HG03378 (cell line): ENCODE measurements around the gene NCOA4.
A peak's percentile ranks its signal among the peaks of the same experiment; 100 is the strongest.
"Not testable (repeated sequence)": the region's sequence is repeated elsewhere in the genome, so short reads cannot be mapped to it uniquely, and the experiment has no call there.

Source experiments
- ATAC-seq: cut with Tn5 transposase; IDR thresholded peaks from one replicate; pipeline ENCODE4 v1.9.1; 2021; ENCODE audit warnings: mild to moderate bottlenecking, moderate library complexity; ENCODE audit not compliant: unreplicated experiment

The NCOA4 gene

DNA sequence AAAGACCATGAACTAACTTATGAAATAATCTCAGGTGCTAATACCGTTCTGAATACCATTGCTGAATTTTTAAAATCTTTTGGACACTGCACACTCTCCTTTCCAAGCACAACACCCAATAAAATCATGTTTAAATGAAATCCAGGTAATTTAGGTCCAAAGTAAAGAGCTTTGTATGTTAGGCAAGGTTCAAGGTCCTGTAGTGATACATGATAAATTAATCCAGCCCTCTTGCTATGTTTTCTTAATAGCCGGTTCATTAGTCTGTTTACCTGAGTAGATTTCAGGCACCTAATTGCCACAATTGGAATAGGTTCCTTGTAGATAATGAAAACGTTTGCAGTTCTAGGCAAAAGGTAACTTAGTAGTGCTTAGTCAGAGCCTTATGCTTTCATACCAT, 44.8 kb downstream of the NCOA4 start:
- ATAC-seq = not testable (repeated sequence)

DNA sequence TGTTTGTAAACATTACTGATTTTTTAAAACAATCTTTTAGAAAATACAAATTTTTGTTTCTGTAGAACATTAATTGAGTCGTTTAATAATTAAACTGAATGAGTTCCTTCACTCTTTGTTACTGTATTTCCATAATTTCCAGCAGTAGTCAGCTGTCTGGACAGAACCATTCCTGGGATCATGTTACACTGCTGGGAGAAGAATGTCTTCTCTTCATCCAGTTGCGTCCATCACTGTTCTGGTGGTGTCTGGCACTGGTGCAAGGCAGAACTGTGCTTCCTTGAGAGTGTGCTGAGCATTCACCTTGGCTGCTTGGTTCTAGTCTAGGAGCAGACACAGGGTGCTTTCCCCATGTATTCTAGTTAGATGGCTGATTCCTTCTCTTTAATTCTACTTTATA, 46.0 kb downstream of the NCOA4 start:
- ATAC-seq = not testable (repeated sequence)

DNA sequence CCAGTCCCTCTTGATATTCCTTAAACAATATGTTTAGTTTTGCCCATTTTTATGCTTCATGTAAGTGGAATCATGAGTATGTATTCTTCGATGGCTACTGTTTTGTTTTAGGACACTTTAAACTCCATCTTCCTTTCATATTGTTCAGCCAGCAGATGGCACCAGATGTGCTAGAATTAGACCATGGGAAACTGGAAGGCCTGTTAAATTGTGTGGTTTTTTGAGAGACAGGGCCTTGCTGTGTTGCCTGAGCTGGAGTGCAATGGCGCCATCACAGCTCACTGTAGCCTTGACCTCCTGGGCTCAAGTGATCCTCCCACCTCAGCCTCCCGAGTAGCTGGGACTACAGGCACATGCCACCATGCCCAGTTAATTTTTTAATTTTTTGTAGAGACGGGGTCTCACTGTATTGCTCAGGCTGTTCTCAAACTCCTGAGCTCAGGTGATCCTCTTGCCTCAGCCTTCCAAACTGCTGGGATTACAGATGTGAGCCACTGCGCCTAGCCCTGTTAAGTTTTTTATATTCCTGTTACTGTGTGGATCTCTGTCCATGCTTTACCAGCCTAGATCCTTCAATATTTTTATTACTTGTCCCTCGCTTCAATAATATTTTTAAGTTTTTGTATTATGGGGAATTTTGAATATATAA, 46.8 kb downstream of the NCOA4 start:
- ATAC-seq = peak; percentile 42

DNA sequence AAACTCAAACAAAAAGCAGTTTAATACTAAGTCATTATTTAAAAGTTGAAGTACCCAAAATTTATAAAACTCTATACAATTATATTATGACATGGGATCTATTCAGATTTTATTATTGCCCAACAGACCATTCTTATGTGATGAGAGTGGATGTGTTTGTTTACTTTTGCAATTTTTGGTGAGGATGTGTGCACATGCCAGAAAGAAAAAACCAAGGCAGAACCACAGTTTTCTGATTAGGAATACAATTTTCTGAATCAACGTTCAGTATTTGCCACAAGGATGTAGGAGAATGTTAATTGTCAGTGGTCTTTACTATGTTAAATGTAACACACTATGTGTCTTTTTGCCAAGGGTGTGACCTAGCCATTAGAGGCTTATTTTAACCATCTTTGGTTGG, 49.1 kb downstream of the NCOA4 start:
- ATAC-seq = not testable (repeated sequence)

DNA sequence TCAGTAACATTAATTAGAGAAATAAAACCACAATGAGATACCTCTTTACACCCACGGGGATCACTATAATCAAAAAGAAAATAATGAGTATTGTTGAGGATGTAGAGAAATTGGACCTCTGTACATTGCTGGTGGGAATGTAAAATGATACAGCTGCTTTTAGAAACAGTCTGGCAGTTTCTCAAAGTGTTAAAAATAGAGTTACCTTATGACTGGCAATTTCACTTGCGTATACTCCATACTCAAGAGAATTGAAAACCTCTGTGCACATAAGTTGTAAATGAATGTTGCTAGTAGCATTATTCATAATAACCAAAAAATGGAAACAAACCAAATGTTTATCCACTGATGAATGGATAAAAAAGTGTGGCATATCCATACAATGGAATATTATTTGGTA, 51.9 kb downstream of the NCOA4 start:
- peak; percentile 72 for ATAC-seq

DNA sequence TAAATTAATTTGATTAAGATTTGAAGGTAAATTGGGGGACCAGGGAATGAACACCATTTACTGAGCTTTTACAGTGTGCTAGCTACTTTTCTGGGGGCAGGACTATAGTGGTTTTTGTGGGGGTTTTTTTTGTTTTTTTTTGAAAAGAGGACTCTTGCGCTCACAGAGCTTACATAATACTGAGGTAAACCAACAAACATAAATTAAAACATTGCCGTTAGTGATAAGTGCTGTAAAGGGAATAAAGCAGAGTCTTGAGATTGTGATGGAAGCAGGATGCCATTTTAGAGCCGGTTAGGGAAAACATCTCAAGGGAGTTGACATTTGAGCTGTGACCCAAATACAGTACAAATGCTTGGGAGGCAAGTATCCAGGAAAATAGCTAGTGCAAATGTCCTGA, 56.4 kb downstream of the NCOA4 start:
- ATAC-seq = not testable (repeated sequence)

DNA sequence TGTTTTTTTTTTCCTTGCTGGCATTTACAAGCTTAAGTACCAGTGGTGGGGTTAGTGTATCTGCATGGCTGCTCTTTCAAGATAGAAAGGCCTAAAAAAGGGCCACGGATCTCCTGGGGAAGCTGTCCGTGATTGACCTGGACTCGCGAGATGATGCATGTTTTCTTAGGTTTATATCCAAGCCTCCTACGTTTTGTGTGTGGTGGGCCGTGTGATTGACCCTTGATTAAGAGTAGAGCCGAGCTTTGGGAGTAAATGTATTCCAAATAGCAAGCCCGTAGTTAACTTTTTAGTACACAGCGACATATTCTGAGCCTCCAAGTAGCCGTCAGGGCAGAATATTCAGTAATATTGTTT, 57.6 kb downstream of the NCOA4 start:
- ATAC-seq = peak; percentile 9

DNA sequence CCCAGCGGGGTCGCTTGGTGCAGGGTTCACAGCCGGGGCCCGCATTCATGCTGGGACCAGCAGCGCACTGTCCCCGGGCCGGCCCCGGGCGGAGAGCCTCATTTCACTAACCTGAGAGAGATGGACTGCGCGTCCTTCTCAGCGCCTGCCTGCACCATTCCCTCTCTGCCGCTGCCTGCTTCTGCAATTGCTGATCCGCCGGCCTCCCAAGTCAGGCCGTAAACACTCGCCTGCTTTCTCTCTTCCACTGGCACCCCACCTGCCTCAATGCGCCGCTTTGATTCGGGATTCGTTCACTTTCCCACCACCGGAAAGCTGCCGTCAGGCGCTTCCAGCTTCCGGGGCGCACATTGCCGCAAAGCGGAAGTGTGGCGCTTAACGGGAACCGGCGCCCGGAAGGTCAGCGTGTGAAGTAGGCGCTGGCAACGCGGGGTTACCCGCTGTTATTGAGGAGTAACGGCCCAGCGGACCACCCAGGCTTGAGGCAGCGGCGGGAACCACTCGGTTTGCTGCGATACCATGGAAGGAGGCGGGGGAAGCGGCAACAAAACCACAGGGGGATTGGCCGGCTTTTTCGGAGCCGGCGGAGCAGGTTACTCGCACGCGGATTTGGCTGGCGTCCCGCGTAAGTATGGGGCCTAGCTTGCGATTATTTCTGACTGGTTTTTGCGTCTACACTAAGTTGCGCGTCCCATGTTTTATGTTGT, 58.2 kb downstream of the NCOA4 start, which contains the start of gene TIMM23:
Gene TIMM23, plus strand, starts transcription at position 384 of the 707 bp plus-strand sequence. Its CDS starts 136 bp downstream, at position 520.
- peak; percentile 58 for ATAC-seq

DNA sequence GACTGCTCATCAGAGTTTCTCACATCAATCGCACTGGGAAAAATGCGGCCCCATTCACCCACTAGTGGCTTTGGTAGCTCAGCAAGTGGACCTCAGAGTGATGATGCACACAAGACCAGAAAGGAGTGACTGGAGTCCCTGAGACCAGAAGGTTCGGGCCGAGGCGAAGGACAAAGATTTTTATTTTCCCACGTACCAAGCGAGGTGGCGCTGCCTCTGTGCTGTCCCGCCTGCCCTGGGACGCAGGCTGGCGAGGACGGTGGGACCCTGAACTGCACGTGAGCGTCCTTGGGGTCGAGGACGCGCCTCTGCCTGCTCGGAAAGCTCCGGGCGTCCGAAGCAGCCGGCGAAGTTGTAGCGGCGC, 58.7 kb downstream of the NCOA4 start:
- peak; percentile 37 for ATAC-seq

DNA sequence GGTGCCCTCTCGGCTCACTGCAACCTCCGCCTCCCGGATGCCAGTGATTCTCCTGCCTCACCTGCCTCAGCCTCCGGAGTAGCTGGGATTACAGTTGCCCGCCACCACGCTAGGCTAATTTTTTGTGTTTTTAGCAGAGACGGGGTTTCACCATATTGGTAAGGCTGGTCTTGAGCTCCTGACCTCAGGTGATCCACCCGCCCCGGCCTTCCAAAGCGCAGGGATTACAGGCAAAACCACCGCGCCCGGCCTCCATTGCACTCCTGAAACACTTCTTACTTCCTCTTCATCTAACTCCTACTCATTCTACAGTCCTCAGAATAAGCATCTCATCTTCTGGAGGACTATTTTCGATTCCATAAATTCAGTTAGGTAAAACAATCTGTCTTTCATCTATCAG, 59.4 kb downstream of the NCOA4 start:
- not testable (repeated sequence) for ATAC-seq

DNA sequence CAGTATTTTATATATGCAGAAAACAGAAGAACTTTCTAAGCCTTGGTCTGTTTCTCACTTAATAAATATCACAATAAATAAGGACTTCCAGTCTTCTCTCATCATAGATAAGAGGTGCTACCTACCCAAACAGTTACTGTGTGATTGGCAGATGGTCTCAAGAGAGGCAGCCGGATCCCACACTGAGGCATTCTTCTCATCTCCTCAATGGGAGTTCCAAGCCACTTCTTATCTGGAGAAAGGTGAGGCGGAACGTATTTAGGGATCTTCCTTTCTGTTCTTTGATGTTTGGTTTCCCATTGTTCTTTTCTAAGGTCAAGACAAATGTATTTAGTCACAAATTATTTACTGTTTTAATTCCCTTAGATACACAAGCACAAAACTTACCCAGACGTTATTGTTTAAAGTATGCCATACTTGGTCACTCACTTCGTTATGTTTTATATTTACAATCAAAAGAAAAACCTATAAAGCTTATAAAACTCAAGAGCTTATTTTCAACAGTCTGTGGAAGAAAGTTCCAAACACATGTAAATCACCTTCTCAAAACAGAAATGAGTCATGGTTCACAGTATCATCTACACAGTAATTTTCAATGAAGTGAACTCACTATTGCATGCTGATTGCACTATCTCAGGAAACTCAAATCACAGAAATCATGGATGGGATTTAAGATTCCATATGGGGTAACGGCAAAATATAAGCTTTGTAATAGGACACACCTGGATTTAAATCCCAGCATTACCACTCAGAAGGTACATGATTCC, 67.6 kb downstream of the NCOA4 start:
- not testable (repeated sequence) for ATAC-seq

DNA sequence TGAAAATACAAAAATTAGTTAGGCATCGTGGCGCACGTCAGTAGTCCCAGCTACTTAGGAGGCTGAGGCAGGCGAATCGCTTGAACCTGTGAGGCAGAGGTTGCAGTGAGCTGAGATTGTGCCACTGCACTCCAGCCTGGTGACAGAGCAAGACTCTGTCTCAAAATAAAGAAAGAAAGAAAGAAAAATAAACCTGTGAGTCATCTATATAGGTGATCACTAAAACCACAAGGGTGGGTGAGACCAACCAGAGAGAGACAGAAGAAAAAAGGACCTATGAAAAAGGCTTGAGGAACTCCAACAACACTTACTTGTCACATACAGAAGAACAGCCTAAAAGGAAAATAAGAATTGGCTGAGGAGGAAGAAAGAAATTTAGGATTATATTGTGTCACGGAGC, 72.5 kb downstream of the NCOA4 start:
- ATAC-seq = not testable (repeated sequence)

DNA sequence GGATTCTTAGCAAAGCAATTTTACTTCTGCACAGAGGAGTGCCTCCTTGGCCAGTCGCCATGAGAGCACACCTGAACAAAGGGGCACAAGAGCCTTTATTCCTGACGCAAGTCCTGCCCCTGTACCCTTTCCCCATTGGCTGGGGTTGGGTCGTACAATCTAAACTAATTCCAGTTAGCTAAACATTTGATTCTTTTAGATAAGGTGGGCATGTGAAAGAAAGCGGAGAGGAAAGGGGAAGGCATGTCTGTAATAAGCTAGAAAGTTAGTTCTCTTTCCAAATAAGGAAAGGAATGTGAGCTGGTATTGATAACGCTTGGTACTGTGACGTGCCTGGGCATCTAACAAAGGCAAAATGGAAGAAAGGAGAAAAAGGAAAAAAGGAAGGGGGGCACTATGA, 73.8 kb downstream of the NCOA4 start:
- not testable (repeated sequence) for ATAC-seq
